Measurements from ENCODE around the gene RFX8.
"Not testable (repeated sequence)": the region's sequence is repeated elsewhere in the genome, so short reads cannot be mapped to it uniquely, and the experiment has no call there.

GRCh38 chr2:101505276-101505675 lies 30.4 kb upstream of the RFX8 start:
- TF ChIP-seq, protein P1, sequence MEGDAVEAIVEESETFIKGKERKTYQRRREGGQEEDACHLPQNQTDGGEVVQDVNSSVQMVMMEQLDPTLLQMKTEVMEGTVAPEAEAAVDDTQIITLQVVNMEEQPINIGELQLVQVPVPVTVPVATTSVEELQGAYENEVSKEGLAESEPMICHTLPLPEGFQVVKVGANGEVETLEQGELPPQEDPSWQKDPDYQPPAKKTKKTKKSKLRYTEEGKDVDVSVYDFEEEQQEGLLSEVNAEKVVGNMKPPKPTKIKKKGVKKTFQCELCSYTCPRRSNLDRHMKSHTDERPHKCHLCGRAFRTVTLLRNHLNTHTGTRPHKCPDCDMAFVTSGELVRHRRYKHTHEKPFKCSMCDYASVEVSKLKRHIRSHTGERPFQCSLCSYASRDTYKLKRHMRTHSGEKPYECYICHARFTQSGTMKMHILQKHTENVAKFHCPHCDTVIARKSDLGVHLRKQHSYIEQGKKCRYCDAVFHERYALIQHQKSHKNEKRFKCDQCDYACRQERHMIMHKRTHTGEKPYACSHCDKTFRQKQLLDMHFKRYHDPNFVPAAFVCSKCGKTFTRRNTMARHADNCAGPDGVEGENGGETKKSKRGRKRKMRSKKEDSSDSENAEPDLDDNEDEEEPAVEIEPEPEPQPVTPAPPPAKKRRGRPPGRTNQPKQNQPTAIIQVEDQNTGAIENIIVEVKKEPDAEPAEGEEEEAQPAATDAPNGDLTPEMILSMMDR (IDR thresholded peaks at IDR 0.05 in 4 of 5, conservative IDR thresholded peaks at IDR 0.05 in 1 of 5), result not testable (repeated sequence)
- TF ChIP-seq POLR2A (IDR thresholded peaks at IDR 0.05), result not testable (repeated sequence)

Measured in gastrocnemius medialis (tissue), 4 donors.